OCI-M2 (cell line): ENCODE results near the gene SLC35B2.

Experiments used
- DNase-seq: peaks from one replicate; lab custom pipeline; 2025; ENCODE audit not compliant: unreplicated experiment; lab: John Stamatoyannopoulos, UW

Gene SLC35B2

DNA sequence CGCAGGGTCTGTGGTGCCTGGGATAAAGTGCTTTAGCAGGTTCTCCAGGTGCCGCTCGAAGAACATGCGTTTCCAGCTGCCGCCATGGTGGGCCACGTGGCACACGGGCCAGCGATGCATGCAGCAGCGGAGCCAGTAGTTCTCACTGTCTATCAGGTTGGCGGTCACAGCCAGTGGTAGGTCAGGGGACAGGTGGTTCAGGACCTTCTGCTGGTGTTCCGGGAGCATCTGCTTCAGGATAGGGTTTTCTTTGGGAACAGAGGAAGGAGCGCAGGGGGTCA lies 28.9 kb upstream of the SLC35B2 start:
- DNase-seq: no peak

DNA sequence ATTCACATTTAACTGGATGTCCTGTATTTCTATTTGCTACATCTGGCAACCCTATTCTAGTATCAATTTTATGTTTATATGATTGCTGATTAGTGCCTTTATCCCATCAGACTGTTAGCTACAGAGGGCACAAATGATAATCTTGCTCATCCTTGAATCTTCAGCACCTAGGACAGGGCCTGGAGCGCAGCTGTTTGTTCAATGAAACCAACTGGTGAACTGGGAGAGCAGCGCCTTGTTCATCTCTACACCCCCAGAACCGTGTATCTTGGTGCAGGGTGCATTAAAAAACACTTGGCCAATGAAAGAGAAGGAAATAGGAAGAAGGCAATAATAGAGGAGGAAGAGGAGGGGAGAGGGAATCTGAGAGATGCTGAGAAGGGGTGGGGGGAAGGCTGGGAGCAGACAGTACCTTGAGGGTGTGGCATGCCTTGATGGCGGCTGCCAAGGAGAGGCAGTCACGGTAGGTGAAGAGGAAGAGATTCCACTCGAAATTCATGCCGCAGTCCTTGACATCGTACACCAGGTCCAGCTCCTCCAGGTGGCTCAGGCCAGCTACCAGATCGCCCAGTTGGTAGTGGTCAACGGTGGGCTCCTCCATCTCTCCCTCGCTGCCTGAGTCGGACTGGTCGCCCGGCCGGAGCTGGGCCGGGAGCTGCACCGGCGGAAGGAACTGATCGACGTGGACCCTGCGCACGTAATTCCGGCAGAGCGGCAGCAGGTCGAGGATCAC lies 28.4 kb upstream of the SLC35B2 start:
- no peak for DNase-seq

DNA sequence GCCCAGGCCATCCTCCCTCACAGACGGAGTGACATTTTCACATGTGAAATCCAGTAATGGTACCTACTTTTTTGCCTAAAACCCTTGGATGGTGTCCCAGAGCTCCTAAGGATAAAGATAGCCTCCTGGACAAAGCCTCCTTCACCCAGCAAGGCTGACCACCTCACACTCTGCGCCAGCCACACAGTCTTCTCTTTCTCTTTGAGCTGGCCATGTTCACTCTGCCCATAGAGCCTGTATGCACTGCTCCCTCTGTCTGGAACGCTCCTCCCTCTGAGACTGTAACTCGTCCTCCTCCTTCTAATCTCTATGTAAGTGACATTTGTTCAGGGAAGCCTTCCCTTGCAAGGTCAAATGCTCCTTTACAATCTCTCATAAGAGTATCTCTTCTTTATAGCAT lies 27.5 kb upstream of the SLC35B2 start:
- DNase-seq: no peak

DNA sequence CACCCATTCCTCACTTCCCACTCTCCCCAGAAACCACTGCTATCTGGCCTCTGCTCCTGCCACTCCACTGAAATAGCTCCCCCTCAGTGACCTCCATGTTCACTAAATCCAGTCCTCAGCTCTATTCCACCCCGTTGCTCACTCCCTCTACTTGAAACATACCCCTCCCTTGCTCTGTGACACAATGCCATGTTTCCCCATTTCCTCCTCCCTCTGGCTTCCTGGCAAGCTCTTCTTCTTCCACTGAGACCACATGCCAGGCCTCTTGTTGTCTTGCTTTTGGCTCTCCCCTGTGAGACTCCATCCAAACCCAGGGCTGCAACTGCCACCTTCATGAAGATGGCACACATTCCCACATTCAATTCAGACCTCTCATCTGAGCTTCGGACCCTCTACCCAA lies 26.8 kb upstream of the SLC35B2 start:
- DNase-seq: no peak

DNA sequence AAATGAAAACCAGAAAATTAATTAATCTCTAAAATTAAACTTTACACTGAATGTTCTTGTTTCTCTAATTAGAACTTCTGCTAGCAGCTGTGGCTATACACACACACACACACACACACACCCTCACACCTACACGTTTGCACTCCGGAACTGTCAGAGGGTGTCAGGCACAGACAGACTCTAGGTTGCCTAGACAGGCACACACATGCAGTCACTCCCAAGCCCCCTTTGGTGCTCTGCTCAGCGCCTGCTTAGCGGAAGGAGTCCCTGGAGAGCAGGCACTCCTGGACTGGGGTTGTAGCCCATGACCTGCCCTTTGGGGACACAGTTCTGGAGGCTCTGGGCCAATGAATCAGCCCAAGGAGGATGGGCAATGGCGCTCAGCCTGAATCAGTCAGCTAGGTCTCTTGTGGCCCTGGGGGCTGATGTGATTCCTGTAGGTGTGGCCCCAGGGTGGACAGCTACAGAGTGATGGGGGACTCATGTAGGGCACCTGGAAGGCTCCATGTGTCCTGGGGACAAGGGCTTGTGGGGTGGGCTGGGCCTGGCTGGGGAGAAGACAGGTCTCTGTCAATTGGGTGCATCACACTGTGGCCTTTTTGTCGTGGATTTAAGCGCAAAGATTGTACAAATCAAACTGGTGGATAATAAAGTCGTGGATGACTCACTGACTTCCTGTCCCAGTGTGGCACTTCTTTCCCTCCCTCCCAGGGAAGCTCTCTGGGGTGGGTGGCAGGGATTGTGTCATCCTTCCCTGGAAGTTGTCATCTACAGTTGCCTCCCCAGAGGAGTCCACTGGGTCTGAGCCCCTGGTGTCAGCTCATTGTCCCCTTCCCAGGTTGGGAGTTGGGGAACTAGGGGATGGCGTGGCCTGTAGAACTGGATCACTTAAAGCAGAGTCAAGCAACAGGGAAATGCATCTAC lies 21.7 kb upstream of the SLC35B2 start:
- DNase-seq: no peak

DNA sequence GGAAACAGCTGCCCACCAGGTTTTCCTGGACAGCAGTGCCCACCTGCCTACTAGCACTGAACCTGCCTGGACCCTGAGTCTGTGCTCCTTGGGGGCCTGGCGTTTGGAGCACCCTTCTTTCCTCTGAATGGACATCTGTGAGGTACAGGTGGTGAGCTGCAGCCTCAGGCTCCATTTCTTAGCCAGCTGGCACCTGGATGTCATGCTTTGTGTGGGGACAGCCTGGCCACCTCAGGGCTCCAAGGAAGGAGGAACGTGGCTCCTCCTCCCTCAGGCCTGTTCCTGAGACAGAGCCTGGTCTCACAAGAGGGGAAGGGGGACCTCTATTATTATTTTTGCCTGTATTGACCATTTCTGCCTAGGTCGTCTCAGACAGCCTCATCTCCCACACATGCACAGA lies 21.0 kb upstream of the SLC35B2 start:
- no peak for DNase-seq

DNA sequence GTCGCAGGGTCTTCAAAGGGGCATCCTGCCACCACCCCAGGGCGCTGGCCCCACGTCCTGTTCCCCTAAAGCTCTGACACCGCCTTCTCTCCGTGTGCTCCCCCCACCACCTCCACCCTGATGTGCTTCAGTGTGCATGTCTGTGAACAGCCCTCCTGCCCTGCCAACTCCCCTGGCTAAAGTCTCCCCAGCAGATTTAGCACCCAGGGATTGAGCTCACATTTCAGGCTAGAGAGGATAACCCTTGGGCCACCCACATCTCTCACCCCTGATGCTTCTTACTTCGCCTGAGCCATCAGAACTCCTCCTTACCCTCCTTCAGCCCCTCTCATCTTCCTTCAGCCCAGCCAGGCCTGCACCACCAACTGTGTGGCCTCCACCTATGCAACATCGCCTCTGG lies 20.4 kb upstream of the SLC35B2 start:
- DNase-seq: no peak

DNA sequence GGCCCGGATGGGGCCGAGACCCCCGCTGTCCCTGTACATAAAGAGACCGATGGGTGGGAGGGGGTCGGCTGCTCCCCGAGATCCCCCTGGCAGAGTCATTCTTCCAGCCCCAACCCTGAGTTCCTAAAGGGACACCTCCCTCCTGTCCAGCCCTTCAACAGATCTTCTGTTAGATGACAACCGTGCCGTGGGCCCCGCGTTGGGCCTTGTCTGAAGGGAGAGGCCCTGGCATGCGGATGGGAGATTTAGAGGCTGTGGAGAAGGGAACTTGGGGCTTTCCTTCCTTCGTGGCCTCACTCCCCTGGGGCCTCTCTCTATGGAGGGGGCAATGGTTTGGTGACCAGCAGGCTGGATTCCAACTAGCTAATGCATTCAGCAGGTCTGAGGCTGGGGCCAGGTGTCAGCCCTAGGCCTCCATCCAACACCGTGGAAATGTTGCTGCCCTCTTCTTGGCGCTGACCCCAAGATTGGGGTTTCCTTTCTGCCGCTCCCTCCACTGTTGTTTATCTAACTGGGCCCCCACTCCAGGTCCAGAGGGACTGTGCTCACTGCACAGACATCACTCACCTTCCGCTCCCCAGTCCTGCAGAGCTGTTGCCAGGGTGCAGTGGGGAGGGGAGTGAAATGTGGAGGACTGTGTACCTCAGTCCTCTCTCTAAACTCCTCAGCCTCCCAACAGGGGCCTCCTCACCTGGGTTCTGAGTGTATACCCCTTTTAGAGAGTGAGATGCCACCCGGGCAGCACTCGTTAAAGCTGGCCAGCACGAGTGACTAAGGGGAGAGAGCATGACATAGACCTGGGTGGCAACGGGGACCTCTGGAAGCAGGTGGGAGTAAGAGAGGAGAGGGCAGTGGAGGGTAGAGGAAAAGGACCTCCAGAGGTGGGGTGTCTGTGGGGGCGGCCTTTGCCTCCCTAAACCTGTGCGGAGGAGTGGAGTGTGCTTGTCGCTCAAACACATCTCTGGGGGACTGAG lies 19.6 kb upstream of the SLC35B2 start:
- no peak for DNase-seq

DNA sequence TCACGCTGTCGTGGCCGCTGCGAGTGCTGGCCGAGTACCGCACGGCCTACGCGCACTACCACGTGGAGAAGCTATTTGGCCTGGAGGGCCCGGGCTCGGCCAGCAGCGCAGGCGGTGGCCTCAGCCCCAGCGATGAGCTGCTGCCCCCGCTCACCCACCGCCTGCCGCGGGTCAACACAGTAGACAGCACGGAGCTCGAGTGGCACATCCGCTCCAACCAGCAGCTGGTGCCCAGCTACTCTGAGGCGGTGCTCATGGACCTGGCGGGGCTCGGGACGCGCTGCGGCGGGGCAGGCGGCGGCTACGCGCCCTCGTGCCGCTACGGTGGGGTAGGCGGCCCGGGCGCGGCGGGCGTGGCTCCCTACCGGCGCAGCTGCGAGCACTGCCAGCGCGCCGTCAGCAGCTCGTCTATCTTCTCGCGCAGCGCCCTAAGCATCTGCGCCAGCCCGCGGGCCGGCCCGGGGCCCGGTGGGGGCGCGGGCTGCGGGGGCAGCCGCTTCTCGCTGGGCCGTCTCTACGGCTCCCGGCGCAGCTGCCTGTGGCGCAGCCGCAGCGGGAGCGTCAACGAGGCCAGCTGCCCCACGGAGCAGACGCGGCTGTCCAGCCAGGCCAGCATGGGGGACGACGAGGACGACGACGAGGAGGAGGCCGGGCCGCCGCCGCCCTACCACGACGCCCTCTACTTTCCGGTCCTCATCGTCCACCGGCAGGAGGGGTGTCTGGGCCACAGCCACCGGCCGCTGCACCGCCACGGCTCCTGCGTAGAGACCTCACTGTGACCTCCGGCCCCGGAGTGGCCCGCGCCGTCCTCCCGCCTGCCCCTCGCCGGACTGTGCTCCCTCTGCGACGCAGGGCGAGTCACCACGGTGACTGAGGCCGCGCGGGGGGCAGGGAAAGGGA lies 18.7 kb upstream of the SLC35B2 start:
- DNase-seq: no peak

DNA sequence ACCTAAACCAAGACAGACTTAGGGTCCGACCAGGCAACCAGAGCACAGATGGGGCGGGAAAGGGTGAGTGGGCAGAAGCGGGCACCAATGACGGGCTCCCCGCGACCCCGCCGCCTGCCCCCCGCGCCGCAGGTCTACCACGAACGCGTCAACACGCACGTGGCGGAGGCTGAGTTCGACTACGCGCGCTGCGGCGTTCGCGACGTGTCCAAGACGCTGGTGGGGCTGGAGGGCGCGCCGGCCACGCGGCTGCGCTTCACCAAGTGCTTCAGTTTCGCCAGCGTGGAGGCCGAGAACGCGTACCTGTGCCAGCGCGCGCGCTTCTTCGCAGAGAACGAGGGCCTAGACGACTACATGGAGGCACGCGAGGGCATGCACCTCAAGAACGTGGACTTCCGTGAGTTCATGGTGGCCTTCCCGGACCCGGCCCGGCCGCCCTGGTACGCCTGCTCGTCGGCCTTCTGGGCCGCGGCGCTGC lies 18.0 kb upstream of the SLC35B2 start:
- no peak for DNase-seq

DNA sequence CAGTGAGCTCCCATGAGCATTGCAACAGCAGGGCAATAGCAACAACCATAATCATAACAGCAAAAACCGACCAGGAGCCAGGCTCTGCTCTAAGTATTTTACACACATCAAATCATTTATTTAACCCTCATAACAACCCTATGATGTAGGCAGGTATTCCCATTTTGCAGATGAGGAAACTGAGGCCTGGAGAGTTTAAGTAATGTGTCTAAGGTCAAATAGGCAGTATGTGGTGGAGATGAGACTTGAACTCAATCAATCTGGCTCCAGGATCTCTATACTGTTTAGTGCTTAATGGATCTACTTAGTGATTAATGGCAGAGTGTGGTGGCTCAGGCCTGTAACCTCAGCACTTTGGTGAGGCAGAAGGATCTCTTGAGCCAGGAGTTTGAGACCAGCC lies 16.3 kb upstream of the SLC35B2 start:
- DNase-seq: no peak

DNA sequence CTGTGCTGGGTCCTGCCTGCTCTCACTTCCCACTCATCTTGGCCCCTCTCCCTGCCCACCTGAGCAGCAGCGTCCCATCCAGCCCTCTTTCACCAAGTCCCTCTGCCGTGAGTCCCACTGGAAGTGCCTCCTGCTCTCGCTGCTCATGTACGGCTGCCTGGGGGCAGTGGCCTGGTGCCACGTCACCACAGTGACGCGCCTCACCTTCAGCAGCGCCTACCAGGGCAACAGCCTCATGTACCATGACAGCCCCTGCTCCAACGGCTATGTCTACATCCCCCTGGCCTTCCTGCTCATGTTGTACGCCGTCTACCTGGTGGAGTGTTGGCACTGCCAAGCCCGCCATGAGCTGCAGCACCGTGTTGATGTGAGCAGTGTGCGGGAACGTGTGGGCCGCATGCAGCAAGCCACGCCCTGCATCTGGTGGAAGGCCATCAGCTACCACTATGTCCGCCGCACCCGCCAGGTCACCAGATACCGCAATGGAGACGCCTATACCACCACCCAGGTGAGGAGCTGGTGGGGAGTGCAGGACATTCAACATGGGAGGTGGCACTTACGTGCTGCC lies 15.8 kb upstream of the SLC35B2 start:
- no peak for DNase-seq

DNA sequence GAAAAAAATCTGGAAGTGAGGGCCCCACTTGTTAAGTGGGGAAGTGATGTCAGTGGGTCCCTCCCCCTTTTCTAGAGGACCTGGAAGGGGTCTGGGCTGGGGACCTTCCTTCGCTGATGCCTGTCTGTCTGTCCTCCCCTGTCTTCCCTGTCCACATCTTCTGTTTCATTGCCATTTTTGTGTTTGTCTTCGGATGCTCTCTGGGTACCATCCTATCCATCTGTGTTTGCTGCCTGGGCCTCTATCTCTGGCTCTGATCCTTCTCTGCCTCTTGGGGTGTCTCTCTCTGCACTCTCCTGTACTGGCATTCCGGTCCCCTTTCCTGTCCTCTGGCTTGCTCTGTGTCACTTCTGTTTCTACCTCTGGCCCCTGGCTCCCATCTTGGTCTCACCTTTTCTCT lies 15.2 kb upstream of the SLC35B2 start:
- no peak for DNase-seq

DNA sequence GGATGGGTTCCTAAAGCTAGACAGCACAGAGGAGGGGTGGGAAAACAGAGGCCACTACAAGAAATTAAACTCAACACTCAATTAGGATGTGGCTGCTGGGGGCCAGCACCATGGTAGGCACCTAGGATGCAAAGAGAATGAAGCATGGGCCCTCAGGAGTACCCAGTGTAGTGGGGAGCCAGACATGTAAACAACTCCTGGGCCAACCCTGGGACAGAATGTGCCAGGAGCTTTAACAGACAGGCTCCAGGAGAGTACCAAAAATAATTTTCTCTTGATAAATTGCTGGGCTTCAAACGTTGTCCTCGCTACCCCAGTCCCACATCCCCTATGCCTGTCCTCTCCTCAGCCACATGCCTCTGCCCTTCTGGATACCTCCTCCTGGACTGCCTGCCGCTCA lies 14.6 kb upstream of the SLC35B2 start:
- no peak for DNase-seq

DNA sequence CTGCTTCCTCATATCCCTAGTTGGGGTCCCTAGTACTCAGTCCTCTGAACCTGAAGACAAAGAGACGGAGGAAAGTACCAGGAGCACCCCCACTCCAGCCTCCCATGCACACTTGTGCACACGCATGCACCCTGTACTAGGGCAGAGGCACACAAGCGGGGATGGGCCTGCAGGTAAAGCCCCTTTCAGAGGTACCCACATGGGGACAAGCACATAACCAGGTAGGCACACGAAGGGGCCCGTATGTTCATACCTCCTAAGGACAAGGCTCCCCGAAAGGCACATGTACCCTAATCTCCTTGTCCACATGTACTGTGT lies 14.0 kb upstream of the SLC35B2 start:
- no peak for DNase-seq

DNA sequence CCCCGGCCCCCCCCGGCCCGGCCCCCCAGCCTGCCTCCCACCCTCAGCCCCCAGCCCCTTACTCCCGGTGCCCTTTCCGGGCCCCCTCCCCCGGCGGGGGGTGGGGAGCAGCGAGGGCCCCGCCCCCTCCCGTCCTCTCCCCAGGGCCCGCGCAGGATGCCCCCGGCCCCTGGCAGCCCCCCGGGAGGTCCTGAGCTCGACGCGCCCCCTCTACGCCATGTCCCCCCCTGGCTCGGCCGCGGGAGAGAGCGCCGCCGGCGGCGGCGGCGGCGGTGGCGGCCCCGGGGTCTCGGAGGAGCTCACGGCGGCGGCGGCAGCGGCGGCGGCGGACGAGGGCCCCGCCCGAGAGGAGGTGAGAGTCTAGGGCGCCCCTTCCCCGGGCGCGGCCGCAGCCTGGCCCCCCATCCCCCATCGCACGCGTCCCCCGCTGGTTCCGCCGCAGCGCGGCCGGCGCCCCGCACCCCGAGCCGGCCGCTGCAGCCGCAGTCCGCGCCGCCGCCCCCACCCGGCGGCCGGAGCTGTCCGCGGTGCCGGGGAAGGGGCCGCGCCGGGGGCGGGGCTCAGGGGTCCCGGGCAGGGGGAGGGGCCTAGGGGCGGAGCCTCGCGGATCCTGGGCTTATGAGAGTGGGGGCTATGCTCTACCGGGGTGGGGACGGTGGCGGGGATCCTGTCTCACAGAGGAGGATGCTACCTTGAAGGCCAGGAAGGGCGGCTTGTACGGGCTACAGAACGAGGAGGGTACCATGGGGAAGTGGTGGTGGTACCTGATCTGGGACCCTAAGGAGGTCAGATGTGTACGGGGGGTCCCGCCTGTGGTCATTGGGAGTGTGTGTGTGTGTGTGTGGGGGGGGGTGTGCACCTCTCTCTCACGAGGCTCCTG lies 13.4 kb upstream of the SLC35B2 start:
- DNase-seq: no peak

DNA sequence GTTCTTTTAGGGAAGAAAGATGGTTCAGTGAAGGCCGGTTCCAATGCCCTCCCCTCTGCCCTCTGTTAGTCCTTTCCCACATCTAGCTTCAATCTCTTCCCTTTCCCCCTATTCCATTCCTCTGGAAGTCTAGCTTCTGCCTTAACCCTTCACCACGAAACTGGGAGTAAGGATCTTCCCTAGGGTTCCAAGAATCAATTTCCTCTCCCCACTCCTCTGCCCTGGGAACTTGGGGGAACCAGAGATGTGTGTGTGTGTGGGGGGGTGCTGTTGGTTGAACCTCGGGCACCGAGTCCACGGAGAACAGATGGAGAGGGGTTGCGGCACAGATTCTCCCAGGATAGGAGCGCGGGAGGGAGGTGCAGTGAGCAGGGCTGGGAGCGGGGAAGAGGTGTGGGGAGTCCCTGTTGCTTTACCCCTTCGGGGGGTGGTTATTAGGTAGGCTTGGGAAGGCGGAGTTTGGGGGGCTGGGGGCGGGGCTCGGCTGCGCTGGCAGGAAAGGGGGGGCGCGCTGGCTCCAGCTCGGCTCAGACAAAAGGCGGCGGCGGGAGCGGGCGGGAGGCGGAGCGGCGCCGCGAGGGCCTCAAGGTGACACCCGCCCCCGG lies 12.7 kb upstream of the SLC35B2 start, which contains the start of gene TMEM151B:
Gene TMEM151B (plus strand): TSS at position 530 of the 605 bp plus-strand sequence. CDS start 293 bp downstream, outside the sequence.
- DNase-seq: no peak

DNA sequence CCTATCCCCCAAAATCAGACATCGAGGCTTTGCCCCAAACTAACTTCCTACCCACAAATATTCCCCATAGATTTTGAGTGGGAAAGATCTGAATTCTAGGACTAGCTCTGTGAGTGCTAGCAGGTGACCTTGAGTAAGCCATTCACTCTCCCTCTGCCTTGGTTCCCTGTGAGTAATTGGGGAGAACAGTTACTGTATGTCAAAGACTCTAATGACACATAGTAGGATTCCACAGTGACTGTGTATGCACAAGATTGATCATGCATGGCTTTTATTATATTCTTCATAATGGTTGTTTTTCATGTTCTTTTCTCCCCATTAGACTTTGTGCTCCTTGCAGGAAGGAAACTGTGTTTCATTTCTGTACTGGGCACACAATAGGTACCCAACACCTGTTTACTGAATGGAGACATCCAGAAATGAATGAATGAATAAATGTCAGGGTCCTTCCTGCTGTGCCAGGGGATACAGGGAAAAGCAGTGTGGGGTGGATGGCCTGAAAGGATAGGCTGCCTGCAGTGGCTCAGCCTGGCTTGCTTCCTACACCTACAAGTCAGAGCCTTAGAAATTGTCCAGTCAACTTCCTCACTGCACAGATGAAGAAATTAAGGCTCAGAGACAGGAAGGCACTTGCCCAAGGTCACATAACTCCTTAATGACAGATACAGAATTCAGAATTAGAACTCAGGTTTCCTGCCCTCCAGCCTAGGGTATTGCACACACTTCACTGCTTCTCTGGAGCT lies 12.0 kb upstream of the SLC35B2 start:
- no peak for DNase-seq
